Parathyroid adenoma (tissue), 2 donors: Measurements from ENCODE around the gene APBB2.

Source experiments
- H2AFZ ChIP-seq: fragments of 300-600 bp; sonication (generic); one replicate; pipeline ENCODE4 v1.7.0; 2017; ENCODE audit warnings: antibody characterized with exemption, mild to moderate bottlenecking
- H3K27ac ChIP-seq: fragments of 300-600 bp; sonication (generic); one replicate; pipeline ENCODE4 v1.7.0; 2017
- H3K27me3 ChIP-seq: fragments of 300-600 bp; sonication (generic); one replicate; pipeline ENCODE4 v1.7.0; 2017; ENCODE audit warnings: low read length; ENCODE audit not compliant: control insufficient read depth, insufficient read depth
- H3K36me3 ChIP-seq: fragments of 300-600 bp; sonication (generic); one replicate; pipeline ENCODE4 v1.7.0; 2017; ENCODE audit warnings: low read length; ENCODE audit not compliant: control insufficient read depth, insufficient read depth
- H3K4me1 ChIP-seq: fragments of 300-600 bp; sonication (generic); one replicate; pipeline ENCODE4 v1.7.0; 2017; ENCODE audit warnings: control low read depth
- H3K4me2 ChIP-seq: fragments of 300-600 bp; sonication (generic); one replicate; pipeline ENCODE4 v1.7.0; 2017; ENCODE audit warnings: low read length
- H3K4me3 ChIP-seq: fragments of 300-600 bp; sonication (generic); one replicate; pipeline ENCODE4 v1.7.0; 2017; ENCODE audit warnings: low read depth, low read length
- H3K79me2 ChIP-seq: fragments of 300-600 bp; sonication (generic); one replicate; pipeline ENCODE4 v1.7.0; 2017; ENCODE audit warnings: control low read depth
- H3K9ac ChIP-seq: fragments of 300-600 bp; sonication (generic); one replicate; pipeline ENCODE4 v1.7.0; 2017; ENCODE audit warnings: mild to moderate bottlenecking
- H3K9me3 ChIP-seq: fragments of 300-600 bp; sonication (generic); one replicate; pipeline ENCODE4 v1.7.0; 2017; ENCODE audit warnings: low read length; ENCODE audit not compliant: control insufficient read depth
- TF ChIP-seq, protein P1 (sequence below): fragments of 300-600 bp; sonication (generic); IDR thresholded peaks from one replicate; pipeline ENCODE4 v1.7.0; 2017; ENCODE audit warnings: antibody characterized with exemption, mild to moderate bottlenecking
- donor health status: primary hyperparathyroidism.

Gene APBB2

DNA sequence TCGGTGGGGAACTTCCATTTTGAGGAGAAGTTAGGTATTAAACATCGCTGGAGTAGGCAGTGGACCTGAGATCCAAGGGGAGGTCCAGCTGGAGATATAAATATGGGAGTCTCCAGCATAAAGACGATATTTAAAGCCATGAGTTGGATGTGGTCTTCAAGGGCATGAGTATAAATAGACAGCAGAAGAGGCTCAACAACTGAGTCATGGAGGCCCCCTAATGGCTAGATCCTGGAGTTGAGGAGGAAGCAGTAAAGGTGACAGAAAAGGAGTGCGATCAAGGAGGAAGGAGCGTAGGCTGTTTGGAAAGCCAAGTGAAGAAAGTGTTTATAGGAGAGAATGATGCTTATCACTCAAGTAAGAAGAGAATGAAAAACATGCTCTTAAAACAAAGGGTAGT, 18.1 kb upstream of the APBB2 start:
- no peaks in the 10 kb centered on the region for H3K4me1 ChIP-seq
- no peaks in the 10 kb centered on the region for H3K79me2 ChIP-seq
- H3K27me3 ChIP-seq: no peaks in the 10 kb centered on the region
- H3K9me3 ChIP-seq: no peaks in the 10 kb centered on the region
- no peak overlapping the region for H2AFZ ChIP-seq
- no peak overlapping the region for H3K4me2 ChIP-seq
- H3K36me3 ChIP-seq: no peaks in the 10 kb centered on the region
- H3K9ac ChIP-seq: no peak overlapping the region
- TF ChIP-seq, protein P1, sequence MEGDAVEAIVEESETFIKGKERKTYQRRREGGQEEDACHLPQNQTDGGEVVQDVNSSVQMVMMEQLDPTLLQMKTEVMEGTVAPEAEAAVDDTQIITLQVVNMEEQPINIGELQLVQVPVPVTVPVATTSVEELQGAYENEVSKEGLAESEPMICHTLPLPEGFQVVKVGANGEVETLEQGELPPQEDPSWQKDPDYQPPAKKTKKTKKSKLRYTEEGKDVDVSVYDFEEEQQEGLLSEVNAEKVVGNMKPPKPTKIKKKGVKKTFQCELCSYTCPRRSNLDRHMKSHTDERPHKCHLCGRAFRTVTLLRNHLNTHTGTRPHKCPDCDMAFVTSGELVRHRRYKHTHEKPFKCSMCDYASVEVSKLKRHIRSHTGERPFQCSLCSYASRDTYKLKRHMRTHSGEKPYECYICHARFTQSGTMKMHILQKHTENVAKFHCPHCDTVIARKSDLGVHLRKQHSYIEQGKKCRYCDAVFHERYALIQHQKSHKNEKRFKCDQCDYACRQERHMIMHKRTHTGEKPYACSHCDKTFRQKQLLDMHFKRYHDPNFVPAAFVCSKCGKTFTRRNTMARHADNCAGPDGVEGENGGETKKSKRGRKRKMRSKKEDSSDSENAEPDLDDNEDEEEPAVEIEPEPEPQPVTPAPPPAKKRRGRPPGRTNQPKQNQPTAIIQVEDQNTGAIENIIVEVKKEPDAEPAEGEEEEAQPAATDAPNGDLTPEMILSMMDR: no peak
- no peak overlapping the region for H3K27ac ChIP-seq
- no peak overlapping the region for H3K4me3 ChIP-seq

DNA sequence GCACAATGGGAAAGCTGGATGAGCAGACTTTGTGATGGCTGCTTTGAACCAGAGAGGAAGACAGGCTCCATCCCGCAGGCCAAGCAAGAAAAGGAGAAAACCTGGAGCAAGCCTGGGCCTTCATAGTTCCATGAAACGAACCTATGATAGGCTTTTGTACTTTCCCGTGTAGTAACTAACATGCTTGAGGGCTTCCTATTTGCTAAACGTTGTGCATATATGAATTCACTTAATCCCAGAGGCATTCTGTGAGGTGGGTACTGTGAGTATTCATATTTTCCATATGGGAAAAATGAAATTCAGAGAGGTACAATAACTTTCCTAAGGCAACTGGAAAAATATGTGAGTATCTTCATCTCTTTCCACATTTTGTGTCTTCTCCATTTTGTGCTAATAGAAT, 13.6 kb upstream of the APBB2 start:
- no peak overlapping the region for H3K9ac ChIP-seq
- no peak overlapping the region for H2AFZ ChIP-seq
- H3K4me2 ChIP-seq: no peak overlapping the region
- TF ChIP-seq, protein P1: no peak
- H3K9me3 ChIP-seq: no peaks in the 10 kb centered on the region
- H3K27me3 ChIP-seq: no peaks in the 10 kb centered on the region
- H3K36me3 ChIP-seq: no peaks in the 10 kb centered on the region
- H3K4me1 ChIP-seq: no peaks in the 10 kb centered on the region
- no peaks in the 10 kb centered on the region for H3K79me2 ChIP-seq
- no peak overlapping the region for H3K27ac ChIP-seq
- H3K4me3 ChIP-seq: no peak overlapping the region

DNA sequence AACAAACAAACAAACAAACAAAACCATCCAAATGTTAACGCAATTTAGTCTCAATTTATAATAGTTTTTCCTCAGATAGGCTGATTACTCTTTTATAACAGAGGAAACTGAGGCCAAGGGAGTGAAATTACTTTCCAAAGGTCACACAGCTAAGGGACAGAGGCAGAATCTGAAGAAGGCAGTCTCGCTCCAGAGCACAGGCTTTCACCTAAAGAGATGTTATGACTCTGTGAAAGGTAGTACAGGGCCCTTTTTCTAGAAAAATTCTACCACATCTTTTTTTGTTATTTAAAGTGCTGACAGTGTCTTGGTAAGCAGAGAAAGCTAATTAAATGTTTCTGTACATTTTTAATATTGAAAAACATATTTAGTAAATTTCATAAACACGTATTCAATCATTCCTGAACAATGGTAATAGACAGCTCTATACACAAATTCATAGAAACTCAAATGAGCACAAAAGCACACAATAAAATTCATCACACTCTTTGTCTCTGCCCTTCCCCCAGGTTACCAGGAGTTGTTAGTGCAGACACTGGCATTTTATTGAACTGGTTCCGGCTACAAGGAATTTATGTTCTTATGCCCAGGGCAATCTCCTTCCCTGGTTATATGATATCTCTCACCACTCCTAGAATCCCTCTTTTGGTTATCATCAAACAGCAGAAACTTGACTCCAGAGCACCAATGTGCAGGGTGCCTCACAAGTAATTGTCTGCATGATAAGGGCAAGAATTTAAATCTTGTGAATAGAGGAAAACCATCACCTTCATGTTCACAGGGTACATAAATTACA, 7.7 kb upstream of the APBB2 start:
- H3K4me2 ChIP-seq: no peak overlapping the region
- TF ChIP-seq, protein P1: no peak
- H3K79me2 ChIP-seq: no peaks in the 10 kb centered on the region
- no peaks in the 10 kb centered on the region for H3K27me3 ChIP-seq
- H3K4me3 ChIP-seq: no peak overlapping the region
- H3K27ac ChIP-seq: no peak overlapping the region
- no peaks in the 10 kb centered on the region for H3K36me3 ChIP-seq
- no peaks in the 10 kb centered on the region for H3K9me3 ChIP-seq
- no peak overlapping the region for H3K9ac ChIP-seq
- no peaks in the 10 kb centered on the region for H3K4me1 ChIP-seq
- H2AFZ ChIP-seq: no peak overlapping the region

DNA sequence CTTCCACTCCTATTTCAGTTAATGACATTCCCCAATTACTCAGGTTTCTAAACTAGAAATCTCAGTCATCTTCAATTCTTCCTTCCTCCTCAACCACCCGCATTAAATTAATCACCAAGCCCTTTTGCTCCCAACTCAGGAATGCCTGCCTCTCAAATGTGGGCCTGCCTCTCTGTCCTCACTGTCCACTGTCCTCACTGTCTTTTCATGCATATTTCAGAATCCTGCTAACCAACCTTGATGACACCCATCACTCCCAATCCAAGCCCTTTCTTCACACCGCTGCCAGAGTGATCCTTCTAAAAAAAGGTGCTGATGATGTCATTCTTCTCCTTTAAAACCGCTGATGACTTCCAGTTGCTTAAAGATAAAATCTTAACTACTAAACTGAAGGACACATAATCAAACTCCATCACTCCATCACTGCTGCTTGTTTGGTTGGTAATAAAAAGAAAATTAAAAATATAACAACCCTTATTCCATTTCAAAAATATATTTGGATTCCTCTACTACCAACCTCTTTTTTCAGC, 5.1 kb upstream of the APBB2 start:
- Histone ChIP-seq H3K4me2 (no peak overlapping the region), H3K4me1 (peaks cover 7% of the 10 kb centered on the region), H3K79me2 (no peaks in the 10 kb centered on the region), H3K27me3 (no peaks in the 10 kb centered on the region), H3K27ac (no peak overlapping the region), H3K4me3 (no peak overlapping the region), H3K36me3 (no peaks in the 10 kb centered on the region), H2AFZ (no peak overlapping the region), H3K9ac (no peak overlapping the region), H3K9me3 (no peaks in the 10 kb centered on the region)
- TF ChIP-seq, protein P1: no peak

DNA sequence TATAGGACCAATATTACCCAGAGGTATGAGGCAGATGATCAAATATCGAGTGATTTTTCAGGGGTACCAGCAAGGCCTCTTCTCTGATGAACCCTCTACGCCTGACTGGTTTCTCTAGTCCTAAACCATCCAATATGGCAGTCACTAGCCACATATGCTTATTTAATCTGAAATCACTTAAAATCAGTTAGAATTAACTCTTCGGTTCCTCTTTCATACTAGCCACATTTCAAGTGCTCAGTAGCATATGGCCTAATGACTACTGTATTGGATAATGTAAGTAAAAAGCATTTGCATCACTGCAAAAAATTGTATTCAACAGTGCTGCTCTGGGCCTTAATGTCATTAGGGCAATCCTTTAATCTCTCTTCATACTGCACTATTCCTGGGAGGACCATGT, 4.4 kb upstream of the APBB2 start:
- Histone ChIP-seq H3K9me3 (no peaks in the 10 kb centered on the region), H3K4me2 (no peak overlapping the region), H3K27ac (no peak overlapping the region), H2AFZ (no peak overlapping the region), H3K79me2 (no peaks in the 10 kb centered on the region), H3K27me3 (no peaks in the 10 kb centered on the region), H3K9ac (no peak overlapping the region), H3K4me3 (no peak overlapping the region), H3K36me3 (no peaks in the 10 kb centered on the region), H3K4me1 (peaks cover 7% of the 10 kb centered on the region)
- TF ChIP-seq, protein P1: no peak
